ENCODE results near the gene ORM1. TPM values are rescaled to one million over a fixed set of nuclear protein-coding genes. Genes with fewer than 3 reads are reported as not detected.

The ORM1 gene
- total RNA-seq, 1 donor from 2014 or later = not detected

GRCh38 chr9:114341152-114341830, 18.4 kb downstream of the ORM1 start:
- Mint-ChIP-seq H3K36me3 (ENCODE audit: unreplicated experiment) (no peaks in the 10 kb centered on the region), H3K4me3 (ENCODE audit: unreplicated experiment) (no peak overlapping the region), H3K9me3 (ENCODE audit: unreplicated experiment) (peaks cover 2% of the 10 kb centered on the region), H3K4me1 (ENCODE audit: low read depth, unreplicated experiment) (no peaks in the 10 kb centered on the region), H3K27me3 (ENCODE audit: unreplicated experiment) (no peaks in the 10 kb centered on the region), H3K27ac (ENCODE audit: unreplicated experiment) (no peak overlapping the region)
- DNase-seq = no peak
- TF ChIP-seq, protein P1, sequence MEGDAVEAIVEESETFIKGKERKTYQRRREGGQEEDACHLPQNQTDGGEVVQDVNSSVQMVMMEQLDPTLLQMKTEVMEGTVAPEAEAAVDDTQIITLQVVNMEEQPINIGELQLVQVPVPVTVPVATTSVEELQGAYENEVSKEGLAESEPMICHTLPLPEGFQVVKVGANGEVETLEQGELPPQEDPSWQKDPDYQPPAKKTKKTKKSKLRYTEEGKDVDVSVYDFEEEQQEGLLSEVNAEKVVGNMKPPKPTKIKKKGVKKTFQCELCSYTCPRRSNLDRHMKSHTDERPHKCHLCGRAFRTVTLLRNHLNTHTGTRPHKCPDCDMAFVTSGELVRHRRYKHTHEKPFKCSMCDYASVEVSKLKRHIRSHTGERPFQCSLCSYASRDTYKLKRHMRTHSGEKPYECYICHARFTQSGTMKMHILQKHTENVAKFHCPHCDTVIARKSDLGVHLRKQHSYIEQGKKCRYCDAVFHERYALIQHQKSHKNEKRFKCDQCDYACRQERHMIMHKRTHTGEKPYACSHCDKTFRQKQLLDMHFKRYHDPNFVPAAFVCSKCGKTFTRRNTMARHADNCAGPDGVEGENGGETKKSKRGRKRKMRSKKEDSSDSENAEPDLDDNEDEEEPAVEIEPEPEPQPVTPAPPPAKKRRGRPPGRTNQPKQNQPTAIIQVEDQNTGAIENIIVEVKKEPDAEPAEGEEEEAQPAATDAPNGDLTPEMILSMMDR (IDR thresholded peaks at IDR 0.05; ENCODE audit: partially characterized antibody, unreplicated experiment) = no peak

GRCh38 chr9:114341991-114342390, 19.1 kb downstream of the ORM1 start:
- no peak overlapping the region for H3K4me3 Mint-ChIP-seq (ENCODE audit: unreplicated experiment)
- no peak overlapping the region for H3K27ac Mint-ChIP-seq (ENCODE audit: unreplicated experiment)
- TF ChIP-seq, protein P1 (IDR thresholded peaks at IDR 0.05; ENCODE audit: partially characterized antibody, unreplicated experiment) = no peak
- no peaks in the 10 kb centered on the region for H3K27me3 Mint-ChIP-seq (ENCODE audit: unreplicated experiment)
- no peaks in the 10 kb centered on the region for H3K4me1 Mint-ChIP-seq (ENCODE audit: low read depth, unreplicated experiment)
- no peak for DNase-seq
- H3K36me3 Mint-ChIP-seq (ENCODE audit: unreplicated experiment) = no peaks in the 10 kb centered on the region
- peaks cover 4% of the 10 kb centered on the region for H3K9me3 Mint-ChIP-seq (ENCODE audit: unreplicated experiment)

DNA sequence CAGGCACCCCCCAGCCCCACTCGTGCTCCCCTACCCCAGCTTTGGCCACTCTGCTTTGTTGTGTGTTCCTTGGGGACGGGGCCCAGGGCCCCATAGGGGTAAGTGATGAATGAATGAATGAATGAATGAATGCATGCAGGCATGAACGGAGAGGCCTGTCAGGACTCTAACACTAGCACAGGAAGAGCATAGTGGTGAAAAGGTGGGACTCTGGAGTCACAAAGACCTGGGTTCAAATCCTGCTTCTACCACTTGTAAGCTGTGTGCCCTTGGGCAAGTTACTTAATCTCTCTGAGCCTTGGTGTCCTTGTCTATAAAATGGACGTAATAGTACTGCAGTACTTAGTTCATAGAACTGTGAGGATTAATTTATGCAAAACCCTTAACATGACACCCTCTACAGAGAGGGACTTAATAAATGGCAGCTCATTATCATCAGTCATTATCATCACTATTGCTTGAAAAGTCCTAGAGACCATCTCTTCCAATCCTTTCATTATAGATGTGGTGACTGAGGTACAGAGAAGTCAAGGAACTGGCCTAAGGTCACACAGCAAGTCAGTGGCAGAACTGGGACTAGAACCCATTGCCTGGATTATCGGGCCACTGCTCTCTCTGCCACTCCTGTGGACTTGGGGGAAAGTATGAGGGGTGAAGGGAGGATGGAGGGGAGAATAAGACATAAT, 20.0 kb downstream of the ORM1 start:
- Mint-ChIP-seq H3K4me3 (ENCODE audit: unreplicated experiment) (no peak overlapping the region), H3K27ac (ENCODE audit: unreplicated experiment) (no peak overlapping the region), H3K4me1 (ENCODE audit: low read depth, unreplicated experiment) (peaks cover 2% of the 10 kb centered on the region), H3K9me3 (ENCODE audit: unreplicated experiment) (peaks cover 4% of the 10 kb centered on the region), H3K36me3 (ENCODE audit: unreplicated experiment) (no peaks in the 10 kb centered on the region), H3K27me3 (ENCODE audit: unreplicated experiment) (peaks cover 2% of the 10 kb centered on the region)
- DNase-seq = no peak
- TF ChIP-seq, protein P1 (IDR thresholded peaks at IDR 0.05; ENCODE audit: partially characterized antibody, unreplicated experiment) = no peak

DNA sequence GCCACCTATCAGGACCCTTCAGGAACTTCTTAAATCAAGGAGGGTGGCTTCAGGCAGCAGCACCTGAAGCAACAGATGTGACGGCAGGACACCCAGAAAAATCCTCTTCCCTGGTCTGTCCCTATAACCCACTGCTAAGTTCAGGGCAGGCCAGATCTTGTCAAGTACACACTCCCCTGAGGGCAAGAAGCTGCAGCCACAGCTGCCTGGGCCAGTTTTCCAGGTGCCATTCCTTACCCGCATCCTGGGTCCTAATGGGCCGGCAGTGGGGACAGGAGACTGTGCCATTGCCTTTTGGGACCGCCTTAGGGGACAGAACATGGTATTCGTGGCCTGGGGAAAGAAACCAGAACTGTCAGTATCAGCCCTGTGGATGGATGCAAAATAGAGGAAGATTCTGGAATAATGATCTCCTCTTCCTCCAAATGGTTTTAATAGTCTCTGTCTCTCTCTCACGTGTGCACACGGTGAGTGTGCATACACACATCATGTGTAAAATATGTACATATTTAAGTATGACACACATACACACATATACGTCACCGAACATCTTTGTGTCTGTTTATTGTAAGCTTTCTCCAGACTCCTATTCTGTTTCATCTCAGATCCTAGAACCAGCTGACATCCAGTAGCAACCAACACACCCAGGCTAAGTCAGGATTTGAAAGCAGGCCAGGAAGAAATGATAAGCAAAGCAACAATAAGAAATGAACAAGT, 20.7 kb downstream of the ORM1 start:
- TF ChIP-seq, protein P1 (IDR thresholded peaks at IDR 0.05; ENCODE audit: partially characterized antibody, unreplicated experiment) = no peak
- Mint-ChIP-seq H3K36me3 (ENCODE audit: unreplicated experiment) (no peaks in the 10 kb centered on the region), H3K4me1 (ENCODE audit: low read depth, unreplicated experiment) (peaks cover 6% of the 10 kb centered on the region), H3K4me3 (ENCODE audit: unreplicated experiment) (no peak overlapping the region), H3K27ac (ENCODE audit: unreplicated experiment) (no peak overlapping the region), H3K9me3 (ENCODE audit: unreplicated experiment) (peaks cover 4% of the 10 kb centered on the region), H3K27me3 (ENCODE audit: unreplicated experiment) (peaks cover 6% of the 10 kb centered on the region)
- DNase-seq = no peak
